Adrenal gland (tissue), 12 donors: Measurements from ENCODE around the gene ERI3. TPM values are rescaled to one million over a fixed set of nuclear protein-coding genes. Genes with fewer than 3 reads are reported as not detected.

Experiments
- DNase-seq, 7 donors: peaks; one replicate each; pipeline ENCODE4 v3.0.0-alpha.2; 2019 to 2020
- H3K27ac ChIP-seq, 5 donors: fragments of 200-600 bp; sonication (generic) in 4 of 5; 1 replicate in 3 of 5; 2 replicates in 2 of 5; pipeline versions ENCODE4 v1.5.1 to v1.8.0; 2016 to 2020; ENCODE audit warnings: mild to moderate bottlenecking in 1 of 5
- H3K27me3 ChIP-seq: fragments of 200-600 bp; 2 replicates; pipeline ENCODE4 v1.8.0; 2021
- H3K36me3 ChIP-seq, 2 donors: fragments of 200-600 bp; replicated peaks in 1 of 2; 1 replicate in 1 of 2; 2 replicates in 1 of 2; pipeline versions ENCODE4 v1.5.1 to v1.8.0; 2018 to 2022
- H3K4me1 ChIP-seq, 2 donors: fragments of 200-600 bp; replicated peaks in 1 of 2; 1 replicate in 1 of 2; 2 replicates in 1 of 2; pipeline versions ENCODE4 v1.5.1 to v1.8.0; 2018 to 2021
- H3K4me3 ChIP-seq, 4 donors: fragments of 200-600 bp; sonication (generic) in 3 of 4; one replicate each; pipeline ENCODE4 v1.5.1; 2016 to 2018
- H3K9me3 ChIP-seq, 3 donors: fragments of 200-600 bp; sonication (generic) in 1 of 3; replicated peaks in 1 of 3; 1 replicate in 2 of 3; 2 replicates in 1 of 3; pipeline versions ENCODE4 v1.5.1 to v1.8.0; 2016 to 2021
- CTCF ChIP-seq, 6 experiments: fragments of 450-650 bp in 4 of 6; fragments of 200-600 bp in 2 of 6; sonication (generic) in 1 of 6; IDR thresholded peaks; 1 replicate in 5 of 6; 2 replicates in 1 of 6; pipeline versions ENCODE4 v1.5.1 to v1.8.0; 2016 to 2021; ENCODE audit warnings: antibody characterized with exemption in 6 of 6, mild to moderate bottlenecking in 2 of 6, moderate library complexity in 1 of 6
- POLR2A ChIP-seq, 2 donors: fragments of 450-650 bp; IDR thresholded peaks; one replicate each; pipeline ENCODE4 v1.6.1; 2017; ENCODE audit warnings: antibody characterized with exemption in 2 of 2, mild to moderate bottlenecking in 2 of 2, moderate library complexity in 1 of 2
- WGBS, 4 donors: extraction: QIAGEN DNeasy Blood & Tissue Kit in 2 of 4; methylation state at CpG; one replicate each; pipeline versions ENCODE4 v1.1.5 to v1.1.7; 2013 to 2017; 5-methylcytosine and 5-hydroxymethylcytosine counted together
- intact Hi-C, 2 donors: fragments of 100-400 bp; cut with DNase I; formaldehyde crosslinking; loops; one replicate each; pipeline versions ENCODE4 v1.14.1 to v1.15.0; 2022 to 2023
- polyA plus RNA-seq, 3 donors: library from polyadenylated mRNA; stranded (reverse); fragments of 200-250 nt in 2 of 3; fragments of 350-450 nt in 1 of 3; fragmentation: Illumina TruSeq in 1 of 3; extraction: RNeasy Lipid Tissue Mini Kit (QIAGEN cat#74804) in 1 of 3; gene quantifications; one replicate each; pipeline ENCODE4 v1.2.3, GENCODE V29; 2013 to 2014
- total RNA-seq, 9 donors: library from RNA; depleted of rRNA in 4 of 9; stranded (reverse); fragments of >200 nt in 4 of 9; fragments of 120-200 nt in 1 of 9; fragmentation: NEBNext Ultra II Directional in 1 of 9; extraction: Animal tissue kit (Norgen Biotek cat#: 25700) in 1 of 9; gene quantifications; one replicate each; pipeline versions ENCODE4 v1.1.0 to v1.2.4, GENCODE V29; 2013 to 2023
- donor health status: healthy with polysubstance abuse.
- donor health status: Bipolar disorder and iron deficiency.
- donor health status: DM: yes; HTN: yes; CAD: no.
- donor health status: DM: no; HTN: no; CAD: no.
- donor health status: DM: no; HTN: no; CAD: no.
- donor health status: DM: yes; HTN: yes; CAD: no.

ERI3 gene
- total and polyA plus RNA-seq, 12 donors, result 33.8 to 68.4 (median 46.7) TPM

GRCh38 chr1:44222397-44223186 is 132.5 kb downstream of the ERI3 start:
- Histone ChIP-seq H3K4me3 (no peak overlapping the region), H3K4me1 (peaks cover 0 to 10% of the 10 kb centered on the region in 2 donors), H3K27me3 (no peaks in the 10 kb centered on the region), H3K9me3 (no peaks in the 10 kb centered on the region), H3K36me3 (peaks cover 0 to 36% of the 10 kb centered on the region in 2 donors), H3K27ac (no peak overlapping the region)
- intact Hi-C loops, result loop anchor here in 1 of 2 donors (10.0 kb wide), 1 partner anchor 372 kb away; no protein-coding TSS in a partner anchor
- 47 to 77% (median 72%) methylated on average over 3 to 5 of the region's 5 CpGs for WGBS, 4 donors
- DNase-seq, result peak in 1 of 7 donors; percentile 12
- TF ChIP-seq CTCF (IDR thresholded peaks at IDR 0.05), result no peak
- no peak for TF ChIP-seq POLR2A (IDR thresholded peaks at IDR 0.05)

GRCh38 chr1:44221769-44222168 is 133.3 kb downstream of the ERI3 start:
- Histone ChIP-seq H3K36me3 (peaks cover 0 to 40% of the 10 kb centered on the region in 2 donors), H3K9me3 (no peaks in the 10 kb centered on the region), H3K4me3 (no peak overlapping the region), H3K27me3 (no peaks in the 10 kb centered on the region), H3K27ac (no peak overlapping the region), H3K4me1 (peaks cover 0 to 16% of the 10 kb centered on the region in 2 donors)
- TF ChIP-seq CTCF (IDR thresholded peaks at IDR 0.05) (no peak), POLR2A (IDR thresholded peaks at IDR 0.05) (no peak)
- DNase-seq, result no peak
- intact Hi-C loops, result loop anchor here in 1 of 2 donors (10.0 kb wide), 1 partner anchor 373 kb away; no protein-coding TSS in a partner anchor
- WGBS, 4 donors, result 89 to 98% (median 91%) methylated on average over 19 to 23 of the region's 23 CpGs

- Histone ChIP-seq H3K4me1 (peaks cover 0 to 16% of the 10 kb centered on the region in 2 donors), H3K4me3 (no peak overlapping the region), H3K27ac (peak overlapping the region in 1 of 5 donors; percentile 61), H3K27me3 (no peaks in the 10 kb centered on the region), H3K9me3 (no peaks in the 10 kb centered on the region), H3K36me3 (peaks cover 0 to 49% of the 10 kb centered on the region in 2 donors)
- DNase-seq, result no peak
- TF ChIP-seq POLR2A (IDR thresholded peaks at IDR 0.05) (no peak), CTCF (IDR thresholded peaks at IDR 0.05) (no peak)
- intact Hi-C loops, result loop anchor here in 1 of 2 donors (10.0 kb wide), 1 partner anchor 374 kb away; no protein-coding TSS in a partner anchor
- WGBS, 4 donors, result 83 to 92% (median 87%) methylated on average over 1 to 10 of the region's 10 CpGs
Observed at GRCh38 chr1:44220755-44221154, 134.3 kb downstream of the ERI3 start.

- peak in 5 of 7 donors; percentile 55 to 82 (median 66) for DNase-seq
- peaks cover 0 to 54% of the 10 kb centered on the region in 2 donors for H3K36me3 ChIP-seq
- WGBS, 4 donors, result 59 to 64% (median 61%) methylated on average over 14 to 31 of the region's 31 CpGs
Observed at GRCh38 chr1:44220001-44220751, 134.9 kb downstream of the ERI3 start.

More at GRCh38 chr1:44220001-44220751, 134.9 kb downstream of the ERI3 start:
- Histone ChIP-seq H3K4me1 (peaks cover 0 to 16% of the 10 kb centered on the region in 2 donors), H3K27me3 (no peaks in the 10 kb centered on the region), H3K9me3 (no peaks in the 10 kb centered on the region), H3K27ac (peak overlapping the region in 1 of 5 donors; percentile 61), H3K4me3 (no peak overlapping the region)
- no peak for TF ChIP-seq POLR2A (IDR thresholded peaks at IDR 0.05)
- TF ChIP-seq CTCF (IDR thresholded peaks at IDR 0.05), result peak in 1 of 6 experiments; percentile 5
- intact Hi-C loops, result loop anchor here in 1 of 2 donors (10.0 kb wide), 1 partner anchor 375 kb away; no protein-coding TSS in a partner anchor
